Adipose tissue (tissue), 3 donors: Measurements from ENCODE around the gene OOSP2. TPM values are rescaled to one million over a fixed set of nuclear protein-coding genes. Genes with fewer than 3 reads are reported as not detected.
"Not testable (repeated sequence)": the region's sequence is repeated elsewhere in the genome, so short reads cannot be mapped to it uniquely, and the experiment has no call there.

Source experiments
- H3K27ac ChIP-seq: one replicate; pipeline ENCODE4 v1.5.1; 2013; ENCODE audit warnings: low read depth, low read length
- WGBS, 3 donors: extraction: QIAGEN DNeasy Blood & Tissue Kit; methylation state at CpG; one replicate each; pipeline ENCODE4 v1.1.7; 2013; 5-methylcytosine and 5-hydroxymethylcytosine counted together
- polyA plus RNA-seq, 3 donors: library from polyadenylated mRNA; stranded (reverse); fragments of 200-250 nt; gene quantifications; one replicate each; pipeline ENCODE4 v1.2.3, GENCODE V29; 2013
- donor health status: healthy with polysubstance abuse.
- donor health status: Bipolar disorder and iron deficiency.
- donor health status: healthy.

OOSP2 gene
- polyA plus RNA-seq, 3 donors: not detected

DNA sequence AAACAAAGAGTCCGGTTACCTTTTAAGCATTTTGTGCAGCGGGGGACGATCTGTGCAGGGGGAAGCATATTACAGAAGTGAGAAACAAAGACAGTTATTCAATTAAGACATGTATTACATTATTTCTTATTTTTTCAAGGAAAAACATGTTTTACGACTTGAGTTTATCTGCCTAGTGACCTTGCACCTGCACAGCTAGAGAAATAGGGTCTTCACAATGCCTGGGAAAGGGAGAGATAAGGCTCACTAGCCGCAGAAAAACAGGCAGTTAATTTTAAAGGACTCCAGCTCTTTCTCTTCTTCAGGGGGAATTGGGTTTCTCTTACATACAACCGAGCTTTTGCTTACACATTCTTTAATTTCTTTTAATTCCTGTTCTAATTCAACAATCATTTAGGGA, 31.4 kb downstream of the OOSP2 start:
- H3K27ac ChIP-seq: not testable (repeated sequence)
- WGBS, 3 donors: 68 to 82% (median 81%) methylated on average over 6 of the region's 6 CpGs

GRCh38 chr11:60077216-60077817, 37.1 kb downstream of the OOSP2 start:
- H3K27ac ChIP-seq: no peak overlapping the region
- 76 to 82% (median 76%) methylated on average over 15 of the region's 15 CpGs for WGBS, 3 donors

- H3K27ac ChIP-seq: no peak overlapping the region
- WGBS, 3 donors: 79 to 96% (median 94%) methylated on average over 1 of the region's 1 CpG
These were observed 37.8 kb downstream of the OOSP2 start for GRCh38 chr11:60077981-60078380.

- no peak overlapping the region for H3K27ac ChIP-seq
- WGBS, 3 donors: 66 to 73% (median 69%) methylated on average over 4 of the region's 4 CpGs
These were observed 38.5 kb downstream of the OOSP2 start for GRCh38 chr11:60078745-60079144.

DNA sequence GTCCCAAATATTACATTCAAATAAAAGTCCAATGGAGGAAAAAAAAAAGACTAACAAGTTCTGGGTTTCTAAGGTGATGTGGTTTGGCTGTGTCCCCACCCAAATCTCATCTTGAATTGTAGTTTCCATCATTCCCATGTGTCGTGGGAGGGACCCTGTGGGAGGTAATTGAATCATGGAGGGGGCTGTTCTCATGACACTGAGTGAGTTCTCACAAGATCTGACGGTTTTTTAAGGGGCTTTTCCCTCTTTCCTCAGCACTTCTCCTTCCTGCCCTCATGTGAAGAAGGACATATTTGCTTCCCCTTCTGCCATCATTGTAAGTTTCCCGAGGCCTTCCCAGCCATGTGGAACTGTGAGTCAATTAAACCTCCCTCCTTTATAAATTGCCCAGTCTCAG, 40.3 kb downstream of the OOSP2 start:
- 51 to 61% (median 53%) methylated on average over 3 of the region's 3 CpGs for WGBS, 3 donors
- no peak overlapping the region for H3K27ac ChIP-seq

GRCh38 chr11:60084631-60085273, 44.5 kb downstream of the OOSP2 start:
- no peak overlapping the region for H3K27ac ChIP-seq
- WGBS, 3 donors: 53 to 77% (median 71%) methylated on average over 3 of the region's 3 CpGs

GRCh38 chr11:60085909-60086308, 45.7 kb downstream of the OOSP2 start:
- no peak overlapping the region for H3K27ac ChIP-seq
- WGBS, 3 donors: 64 to 88% (median 66%) methylated on average over 2 of the region's 2 CpGs

- 25 to 85% (median 83%) methylated on average over 1 of the region's 1 CpG for WGBS, 3 donors
- H3K27ac ChIP-seq: no peak overlapping the region
These were observed 47.0 kb downstream of the OOSP2 start for GRCh38 chr11:60087239-60087638.

GRCh38 chr11:60088364-60088763, 48.2 kb downstream of the OOSP2 start, which contains the start of gene MS4A2:
MS4A2 (plus strand) TSS chr11:60088664; CDS start chr11:60088766, 102 bp downstream.
- WGBS, 3 donors: 84 to 88% (median 87%) methylated on average over 1 of the region's 1 CpG
- H3K27ac ChIP-seq: no peak within 1 kb of the TSS

DNA sequence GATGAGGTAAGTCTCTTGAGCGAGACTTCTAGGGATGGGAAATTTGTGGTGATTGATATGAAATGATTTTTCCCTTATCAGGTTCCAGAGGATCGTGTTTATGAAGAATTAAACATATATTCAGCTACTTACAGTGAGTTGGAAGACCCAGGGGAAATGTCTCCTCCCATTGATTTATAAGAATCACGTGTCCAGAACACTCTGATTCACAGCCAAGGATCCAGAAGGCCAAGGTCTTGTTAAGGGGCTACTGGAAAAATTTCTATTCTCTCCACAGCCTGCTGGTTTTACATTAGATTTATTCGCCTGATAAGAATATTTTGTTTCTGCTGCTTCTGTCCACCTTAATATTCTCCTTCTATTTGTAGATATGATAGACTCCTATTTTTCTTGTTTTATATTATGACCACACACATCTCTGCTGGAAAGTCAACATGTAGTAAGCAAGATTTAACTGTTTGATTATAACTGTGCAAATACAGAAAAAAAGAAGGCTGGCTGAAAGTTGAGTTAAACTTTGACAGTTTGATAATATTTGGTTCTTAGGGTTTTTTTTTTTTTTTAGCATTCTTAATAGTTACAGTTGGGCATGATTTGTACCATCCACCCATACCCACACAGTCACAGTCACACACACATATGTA, 55.4 kb downstream of the OOSP2 start:
- 45 to 64% (median 54%) methylated on average over 4 of the region's 4 CpGs for WGBS, 3 donors

DNA sequence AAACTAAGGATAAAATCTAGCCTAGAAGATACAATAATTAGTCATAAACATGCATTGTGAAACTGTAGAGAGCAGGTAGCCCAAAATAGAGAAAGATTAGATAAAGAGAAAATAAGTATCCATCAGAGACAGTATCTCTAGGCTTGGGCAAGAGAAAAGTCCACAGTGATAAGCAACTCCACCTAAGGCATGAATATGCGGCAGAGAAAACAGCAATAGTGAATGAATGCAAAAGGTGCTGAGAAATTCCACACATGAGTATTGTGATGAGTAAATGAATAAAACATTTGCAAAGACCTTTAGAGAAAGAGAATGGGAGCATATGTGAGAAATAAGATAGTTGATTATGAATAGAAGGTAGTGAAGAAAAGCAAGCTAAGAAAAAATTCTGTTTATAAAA, 57.0 kb downstream of the OOSP2 start:
- WGBS, 3 donors: 83 to 97% (median 96%) methylated on average over 1 of the region's 1 CpG
- H3K27ac ChIP-seq: no peak overlapping the region

More for the DNA sequence above, 55.4 kb downstream of the OOSP2 start:
- H3K27ac ChIP-seq: no peak overlapping the region

Other genes starting within 250 kb of the OOSP2 start
- 10 to 100 TPM; 32.5 to 54.1 (median 52.7) TPM for gene MRPL16, start 229.6 kb upstream of the OOSP2 start, polyA plus RNA-seq
- 100 to 1,000 TPM in 1 of 3 donors, 1 to 10 TPM in 1, under 1 TPM in 1; 0.03 to 160 (median 2.1) TPM for gene CBLIF, start 194.9 kb upstream of the OOSP2 start, polyA plus RNA-seq
- 1 to 10 TPM in 2 of 3 donors, under 1 TPM in 1; 0.79 to 6.4 (median 1.3) TPM for gene TCN1, start 173.9 kb upstream of the OOSP2 start, polyA plus RNA-seq
- not detected for gene OOSP3, start 161.6 kb upstream of the OOSP2 start, polyA plus RNA-seq
- not detected for gene OOSP1, start 102.0 kb upstream of the OOSP2 start, polyA plus RNA-seq
- gene OOSP4A, start 76.4 kb upstream of the OOSP2 start, polyA plus RNA-seq: not detected
- not detected for gene OOSP4B, start 23.2 kb upstream of the OOSP2 start, polyA plus RNA-seq
- gene MS4A3, start 16.3 kb downstream of the OOSP2 start, polyA plus RNA-seq: 1 to 10 TPM in 1 of 3 donors, under 1 TPM in 1, not detected in 1; 0.07 to 1.1 TPM
- gene MS4A2, start 48.3 kb downstream of the OOSP2 start, polyA plus RNA-seq: under 1 TPM in 2 of 3 donors, not detected in 1; 0.09 to 0.34 TPM
- gene MS4A6A, start 142.7 kb downstream of the OOSP2 start, polyA plus RNA-seq: 10 to 100 TPM; 13.2 to 84.0 (median 76.3) TPM
- gene MS4A4E, start 202.7 kb downstream of the OOSP2 start, polyA plus RNA-seq: under 1 TPM; 0.08 to 0.56 (median 0.22) TPM
- 10 to 100 TPM in 2 of 3 donors, 1 to 10 TPM in 1; 6.6 to 38.2 (median 37.0) TPM for gene MS4A4A, start 240.3 kb downstream of the OOSP2 start, polyA plus RNA-seq